HG03442 (cell line): Measurements from ENCODE around the gene TMEM98.
"Not testable (repeated sequence)": the region's sequence is repeated elsewhere in the genome, so short reads cannot be mapped to it uniquely, and the experiment has no call there.

Source experiments
- ATAC-seq: cut with Tn5 transposase; IDR thresholded peaks from one replicate; pipeline ENCODE4 v1.9.1; 2021; ENCODE audit warnings: mild to moderate bottlenecking, moderate library complexity; ENCODE audit not compliant: unreplicated experiment

TMEM98 gene

GRCh38 chr17:32927724-32928585 is at the start of gene TMEM98:
Gene TMEM98, plus strand, starts transcription at chr17:32928153. Its CDS starts 3,376 bp downstream, at chr17:32931529.
- no peak for ATAC-seq

- no peak for ATAC-seq
These were observed 49.7 kb upstream of the TMEM98 start for GRCh38 chr17:32878211-32878610.

DNA sequence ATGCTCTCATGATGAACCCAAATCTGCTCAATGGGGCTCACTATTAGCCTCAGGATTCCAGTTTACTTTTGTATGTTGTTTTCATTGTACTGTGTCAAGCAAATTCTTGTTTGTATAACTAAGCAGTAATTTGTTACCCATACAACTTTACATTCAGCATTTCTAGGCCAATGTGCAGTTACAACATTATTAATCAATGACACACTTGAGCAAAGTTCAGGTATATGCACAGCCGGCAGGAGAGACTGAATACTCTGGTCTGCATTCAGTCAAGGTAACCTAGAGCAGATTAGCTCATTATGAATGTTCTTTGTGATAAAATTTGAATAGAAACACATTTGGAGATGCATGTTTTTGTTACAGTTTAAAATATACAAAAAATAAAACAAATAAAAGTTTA is 48.8 kb upstream of the TMEM98 start:
- no peak for ATAC-seq

DNA sequence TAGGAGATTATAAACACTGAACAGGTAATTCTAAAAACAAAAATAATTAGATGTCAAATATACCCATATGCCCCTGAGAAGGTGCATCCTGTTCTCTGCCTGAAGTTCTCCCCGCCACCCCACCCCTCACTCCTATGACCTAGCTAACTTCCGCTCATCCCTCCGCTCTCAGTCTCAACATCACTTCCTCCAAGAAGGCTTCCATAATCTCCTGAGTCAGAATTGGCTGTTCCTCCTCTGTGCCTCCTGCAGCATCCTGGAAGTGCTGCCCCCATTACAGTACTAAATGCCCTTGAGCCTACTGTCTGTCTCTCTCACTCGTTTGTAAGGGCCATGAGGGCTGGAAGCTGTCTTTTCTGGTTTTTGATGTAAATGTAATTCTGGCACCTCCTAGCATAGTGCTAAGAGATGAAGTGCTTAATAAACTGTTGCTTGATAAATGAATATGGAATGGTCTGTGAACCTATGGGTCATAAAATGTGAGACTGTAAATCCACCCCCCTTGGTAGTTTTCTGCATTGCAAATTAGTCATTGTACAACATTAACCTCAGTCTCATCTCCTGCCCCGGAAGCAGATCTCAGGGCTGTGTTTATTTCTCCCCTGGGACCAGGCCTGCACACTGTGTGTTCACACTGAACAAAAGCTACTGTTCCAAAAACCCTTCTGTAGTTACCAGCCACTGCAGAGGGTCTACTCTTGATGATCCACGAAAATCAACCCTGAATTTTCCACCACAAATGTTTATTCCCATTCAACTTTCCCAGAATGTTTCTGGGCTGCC is 47.1 kb upstream of the TMEM98 start:
- ATAC-seq = no peak

DNA sequence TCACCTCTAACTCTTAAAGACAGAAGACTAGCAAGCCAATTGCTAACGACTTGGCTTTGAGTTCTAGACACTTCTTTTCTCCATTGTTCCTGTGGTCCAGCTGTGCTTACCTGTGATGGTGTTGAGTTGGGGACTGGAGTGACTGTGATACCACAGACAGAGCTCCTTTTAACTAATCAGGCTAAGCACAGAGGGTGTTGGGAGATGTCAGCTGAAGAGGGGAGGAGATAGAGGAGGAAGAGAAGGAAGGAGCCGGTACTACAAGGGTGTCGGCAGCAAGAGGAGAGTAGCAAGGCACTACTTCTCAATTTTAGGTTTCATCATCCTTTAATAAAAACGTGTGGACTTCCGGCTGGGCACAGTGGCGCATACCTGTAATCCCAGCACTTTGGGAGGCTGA is 45.9 kb upstream of the TMEM98 start:
- no peak for ATAC-seq

GRCh38 chr17:32882734-32883133 is 45.2 kb upstream of the TMEM98 start:
- ATAC-seq = no peak

DNA sequence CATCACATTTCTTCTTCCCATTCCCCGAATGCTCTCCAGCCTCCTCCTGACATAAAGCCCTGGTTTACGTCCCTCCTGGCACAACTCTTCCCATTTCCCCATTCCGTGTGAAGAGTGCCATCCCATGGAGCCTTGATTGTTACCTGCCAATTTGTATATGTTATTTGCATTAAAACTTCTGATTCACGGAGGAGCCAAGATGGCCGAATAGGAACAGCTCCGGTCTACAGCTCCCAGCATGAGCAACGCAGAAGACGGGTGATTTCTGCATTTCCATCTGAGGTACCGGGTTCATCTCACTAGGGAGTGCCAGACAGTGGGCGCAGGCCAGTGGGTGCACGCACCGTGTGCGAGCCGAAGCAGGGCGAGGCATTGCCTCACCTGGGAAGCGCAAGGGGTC is 41.0 kb upstream of the TMEM98 start:
- not testable (repeated sequence) for ATAC-seq

GRCh38 chr17:32887410-32887809 is 40.5 kb upstream of the TMEM98 start:
- not testable (repeated sequence) for ATAC-seq

GRCh38 chr17:32894245-32894644 is 33.7 kb upstream of the TMEM98 start:
- no peak for ATAC-seq

DNA sequence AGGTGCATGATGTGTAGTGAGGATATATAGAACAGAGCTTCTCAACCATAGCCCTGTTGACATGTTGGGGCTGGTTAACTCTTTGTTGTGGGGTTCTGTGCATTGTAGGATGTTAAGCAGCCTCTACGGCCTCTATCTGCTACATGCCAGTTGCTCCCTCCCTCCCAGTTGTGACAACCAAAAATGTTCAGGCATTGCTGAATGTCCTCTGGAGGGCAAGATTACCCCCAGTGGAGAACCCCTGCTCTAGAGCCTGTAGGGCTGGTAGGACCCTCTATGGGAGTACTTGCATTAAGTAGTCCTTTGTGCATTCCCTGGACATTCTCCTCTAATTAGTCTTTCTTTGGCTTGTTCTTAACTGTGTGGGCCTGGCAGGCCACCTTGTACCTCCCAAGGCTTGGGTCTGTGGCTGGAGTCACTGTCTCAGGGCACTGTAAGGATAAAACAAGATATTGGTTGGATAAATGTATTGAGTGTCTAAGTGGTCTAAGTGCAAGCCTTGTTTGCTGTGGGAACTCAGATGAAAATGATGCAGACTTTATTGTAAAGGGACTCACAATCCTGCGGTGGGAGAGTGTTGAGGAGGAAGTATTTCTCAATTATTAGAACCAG is 31.2 kb upstream of the TMEM98 start:
- ATAC-seq = no peak

- ATAC-seq = no peak
These were observed 28.5 kb upstream of the TMEM98 start for GRCh38 chr17:32899236-32900013.

- no peak for ATAC-seq
These were observed 26.2 kb upstream of the TMEM98 start for GRCh38 chr17:32901743-32902142.

GRCh38 chr17:32903774-32904673 is 23.9 kb upstream of the TMEM98 start:
- no peak for ATAC-seq

GRCh38 chr17:32904891-32905290 is 23.1 kb upstream of the TMEM98 start:
- ATAC-seq = no peak

DNA sequence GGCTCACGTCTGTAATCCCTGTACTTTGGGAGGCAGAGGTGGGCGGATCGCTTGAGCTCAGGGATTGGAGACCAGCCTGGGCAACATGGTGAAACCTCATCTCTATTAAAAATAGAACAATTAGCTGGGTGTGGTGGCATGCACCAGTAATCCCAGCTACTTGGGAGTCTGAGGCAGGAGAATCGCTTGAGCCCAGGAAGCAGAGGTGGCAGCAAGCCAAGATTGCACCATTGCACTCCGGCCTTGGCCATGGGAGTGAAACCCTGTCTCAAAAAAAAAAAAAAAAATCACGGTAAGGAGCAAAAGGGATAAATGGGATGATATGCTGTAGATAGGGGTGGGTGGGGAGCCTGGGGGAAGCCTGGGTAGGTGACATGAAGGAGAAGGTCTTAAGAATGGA is 20.4 kb upstream of the TMEM98 start:
- ATAC-seq = no peak

DNA sequence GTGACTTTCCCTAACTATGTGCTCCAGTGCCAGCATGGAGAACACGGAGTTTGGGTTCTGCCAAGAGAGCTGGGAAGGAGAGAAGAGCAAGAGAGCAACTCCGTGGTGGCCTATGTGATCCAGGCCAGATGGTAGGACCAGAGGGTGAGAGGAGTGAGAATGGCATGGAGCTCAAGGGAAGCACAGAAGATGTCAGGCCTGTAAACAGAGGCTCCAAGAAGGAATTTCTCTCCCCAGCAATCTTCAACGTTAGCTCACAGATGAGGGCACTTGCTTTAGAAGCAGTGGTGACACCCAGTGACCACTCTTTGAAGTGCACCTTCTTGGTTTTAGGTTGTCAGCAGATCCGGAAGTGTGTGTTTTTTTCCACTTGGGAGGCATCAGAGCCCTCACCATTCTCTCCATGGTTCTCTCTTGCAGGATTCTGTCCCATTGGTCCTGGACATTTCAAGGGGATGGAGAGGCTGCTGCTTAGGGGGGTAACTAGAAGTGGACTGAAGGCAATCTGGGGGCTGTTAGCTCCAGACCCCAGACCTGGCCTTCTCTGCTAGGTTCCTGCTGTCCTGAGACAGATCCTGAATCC is 18.1 kb upstream of the TMEM98 start:
- ATAC-seq = no peak

DNA sequence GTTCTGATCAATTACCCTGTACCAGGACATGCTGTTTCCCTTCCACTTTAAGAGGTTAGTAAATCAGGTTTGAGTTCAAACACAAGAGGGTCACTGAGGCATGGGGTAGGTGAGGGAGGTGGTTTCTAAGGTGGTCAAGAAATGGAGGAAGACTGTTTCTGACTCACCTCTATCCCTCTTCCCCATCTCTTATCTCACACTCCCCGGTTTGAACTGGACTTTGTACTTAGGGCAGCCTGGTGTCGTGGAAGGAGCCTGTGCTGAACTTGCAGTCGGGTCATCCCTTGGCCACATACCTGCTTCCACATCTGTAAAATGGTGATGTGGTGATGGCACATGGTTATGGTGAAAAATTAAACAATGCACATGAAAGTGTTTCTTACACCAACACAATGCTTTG is 17.2 kb upstream of the TMEM98 start:
- ATAC-seq = no peak

DNA sequence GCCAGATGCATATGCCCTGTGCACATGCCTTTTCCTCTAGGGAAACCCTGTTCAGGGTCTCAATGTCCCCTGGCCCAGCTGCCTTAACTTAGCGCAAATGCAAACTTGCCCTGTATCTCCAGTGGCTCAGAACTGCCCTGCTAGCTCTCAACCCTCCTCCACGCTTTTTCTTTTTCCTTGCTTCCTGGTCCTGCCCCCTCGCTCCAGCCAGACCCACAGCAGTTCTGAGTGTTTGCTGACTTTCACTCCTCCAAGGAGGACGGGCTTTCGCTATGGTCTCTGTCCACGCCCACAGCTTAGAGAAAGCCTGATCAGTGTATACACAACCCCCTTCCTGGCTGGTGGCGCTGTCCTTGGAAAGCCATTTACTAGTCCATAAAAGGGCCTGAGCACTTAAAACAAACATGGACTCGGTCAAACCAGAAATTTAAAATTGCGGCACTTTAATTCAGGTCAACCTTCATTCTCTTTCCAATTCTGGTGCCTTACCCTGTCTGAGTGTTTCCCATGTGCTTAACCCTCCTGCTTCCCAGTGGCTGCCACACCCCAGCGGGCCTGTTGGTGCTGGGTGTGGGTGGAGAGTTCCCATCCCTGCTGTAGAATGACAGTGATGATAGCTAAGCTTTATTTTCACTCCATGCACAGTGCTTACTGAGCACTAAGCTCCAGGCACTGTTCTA is 15.6 kb upstream of the TMEM98 start:
- no peak for ATAC-seq

- ATAC-seq = no peak
These were observed 14.4 kb upstream of the TMEM98 start for GRCh38 chr17:32913593-32913992.
